Tongue (tissue), 2 donors: ENCODE data around the gene CXCR4. TPM values are rescaled to one million over a fixed set of nuclear protein-coding genes. Genes with fewer than 3 reads are reported as not detected.

Source experiments
- DNase-seq: peaks from one replicate; pipeline ENCODE4 v3.0.0-alpha.2; 2015
- total RNA-seq: library from RNA; depleted of rRNA; stranded (reverse); fragments of >200 nt; gene quantifications from one replicate; pipeline ENCODE4 v1.2.3, GENCODE V29; 2014

Gene CXCR4
- total RNA-seq = 27.7 TPM

DNA sequence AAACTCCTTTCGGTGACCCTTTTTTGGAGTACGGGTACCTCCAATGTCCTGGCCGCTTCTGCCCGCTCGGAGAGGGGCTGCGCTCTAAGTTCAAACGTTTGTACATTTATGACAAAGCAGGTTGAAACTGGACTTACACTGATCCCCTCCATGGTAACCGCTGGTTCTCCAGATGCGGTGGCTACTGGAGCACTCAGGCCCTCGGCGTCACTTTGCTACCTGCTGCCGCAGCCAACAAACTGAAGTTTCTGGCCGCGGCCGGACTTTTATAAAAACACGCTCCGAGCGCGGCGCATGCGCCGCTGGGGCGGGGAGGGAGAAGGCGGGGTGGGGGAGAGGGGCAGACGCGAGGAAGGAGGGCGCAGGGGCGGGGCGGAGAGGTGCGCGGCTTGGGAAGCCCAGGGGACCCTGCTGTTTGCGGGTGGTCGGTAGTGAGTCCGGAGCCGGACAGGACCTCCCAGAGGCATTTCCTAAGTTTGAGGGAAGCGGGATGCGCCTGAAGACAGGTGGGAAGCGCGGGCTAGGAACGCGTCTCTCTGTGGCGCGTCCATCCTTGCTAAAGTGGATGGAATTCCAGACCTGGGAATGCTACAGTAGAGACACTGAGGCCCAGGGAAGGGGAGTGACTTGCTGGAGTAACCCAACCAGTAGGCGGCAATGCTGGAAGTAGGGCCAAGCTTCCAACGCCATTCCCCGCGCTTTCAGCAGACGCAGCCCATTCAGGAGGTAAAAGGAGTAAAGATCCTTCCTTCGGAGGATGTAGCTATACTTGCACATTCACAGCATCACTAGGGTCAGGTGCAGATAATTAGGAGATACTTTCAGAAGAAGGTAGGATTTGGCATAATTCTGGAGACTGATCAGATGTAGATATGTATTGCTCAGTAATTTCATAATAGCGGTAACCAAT is at the start of gene CXCR4:
Gene CXCR4 (minus strand): TSS at position 241 of the 910 bp plus-strand sequence. CDS start 89 bp downstream, at position 152.
- DNase-seq = peak; percentile 84

DNA sequence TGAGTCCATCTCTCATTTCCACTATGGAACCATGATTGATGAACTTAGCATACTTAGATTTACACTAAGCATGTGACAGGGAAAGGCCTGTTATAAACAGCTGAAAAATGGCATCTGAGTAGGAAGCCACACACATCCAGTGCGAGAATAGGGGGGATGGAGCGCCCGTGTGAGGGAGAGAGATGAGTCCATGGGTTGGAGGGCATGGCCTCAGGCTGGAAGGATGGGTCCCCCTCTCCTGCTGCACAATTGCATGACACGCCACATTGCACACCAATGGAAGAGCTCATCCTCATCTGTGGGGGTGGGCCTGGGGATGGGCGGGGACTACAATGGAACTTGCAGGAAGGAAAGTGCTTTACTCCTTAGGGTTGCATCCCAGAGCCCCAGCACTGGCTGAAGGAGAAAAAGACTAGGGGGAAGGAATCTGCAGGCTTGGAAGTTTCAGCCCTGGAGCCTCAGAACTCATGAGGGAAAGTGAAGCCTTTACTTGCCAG is 46.4 kb upstream of the CXCR4 start:
- no peak for DNase-seq

GRCh38 chr2:136162438-136162837 is 44.5 kb upstream of the CXCR4 start:
- DNase-seq = no peak

- DNase-seq = no peak
These were observed 38.5 kb upstream of the CXCR4 start for GRCh38 chr2:136156411-136156810.

- DNase-seq = no peak
These were observed 36.4 kb upstream of the CXCR4 start for GRCh38 chr2:136154384-136154783.

GRCh38 chr2:136151021-136151971 is 33.3 kb upstream of the CXCR4 start:
- no peak for DNase-seq

- no peak for DNase-seq
These were observed 31.1 kb upstream of the CXCR4 start for GRCh38 chr2:136149011-136149410.

- DNase-seq = no peak
These were observed 28.6 kb upstream of the CXCR4 start for GRCh38 chr2:136146564-136146963.

DNA sequence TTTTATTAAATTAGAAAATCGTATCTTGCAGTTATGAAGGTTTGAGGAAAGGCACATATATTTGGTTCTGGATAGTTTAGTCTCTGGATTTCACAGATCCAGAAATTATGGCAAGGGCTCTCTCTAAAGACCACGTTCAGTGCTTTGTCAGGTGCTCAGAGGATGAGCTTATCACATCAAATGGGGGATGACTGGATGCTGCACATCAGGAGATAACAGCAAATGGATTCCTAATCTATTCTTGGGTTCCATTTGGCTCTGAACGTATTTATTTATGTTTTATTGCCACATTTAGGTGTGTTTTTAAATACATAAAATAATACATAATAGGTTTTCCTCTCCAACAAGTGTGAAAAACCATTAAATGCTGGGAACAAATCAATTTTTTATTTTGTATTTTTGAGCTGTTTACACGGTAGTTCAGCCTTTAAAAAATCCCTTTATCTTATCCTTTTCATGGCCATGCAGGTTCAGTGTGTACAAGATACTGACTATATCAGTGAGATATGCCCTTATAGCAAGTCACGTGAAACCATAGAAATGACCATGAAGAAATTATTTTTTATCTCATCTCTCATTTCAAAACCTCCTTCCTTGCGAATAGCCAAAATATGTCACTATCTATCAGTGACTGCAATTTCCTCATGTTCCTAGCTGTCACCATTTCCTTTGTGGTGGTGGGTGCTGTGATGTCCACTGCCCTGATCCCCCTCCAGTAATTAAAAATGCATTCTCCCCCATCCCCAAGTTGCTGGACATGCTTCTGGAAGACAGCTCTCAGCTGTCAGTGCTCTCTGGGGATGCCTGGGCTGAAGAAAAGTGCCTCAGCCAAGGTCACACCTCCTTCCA is 25.9 kb upstream of the CXCR4 start:
- DNase-seq = no peak

DNA sequence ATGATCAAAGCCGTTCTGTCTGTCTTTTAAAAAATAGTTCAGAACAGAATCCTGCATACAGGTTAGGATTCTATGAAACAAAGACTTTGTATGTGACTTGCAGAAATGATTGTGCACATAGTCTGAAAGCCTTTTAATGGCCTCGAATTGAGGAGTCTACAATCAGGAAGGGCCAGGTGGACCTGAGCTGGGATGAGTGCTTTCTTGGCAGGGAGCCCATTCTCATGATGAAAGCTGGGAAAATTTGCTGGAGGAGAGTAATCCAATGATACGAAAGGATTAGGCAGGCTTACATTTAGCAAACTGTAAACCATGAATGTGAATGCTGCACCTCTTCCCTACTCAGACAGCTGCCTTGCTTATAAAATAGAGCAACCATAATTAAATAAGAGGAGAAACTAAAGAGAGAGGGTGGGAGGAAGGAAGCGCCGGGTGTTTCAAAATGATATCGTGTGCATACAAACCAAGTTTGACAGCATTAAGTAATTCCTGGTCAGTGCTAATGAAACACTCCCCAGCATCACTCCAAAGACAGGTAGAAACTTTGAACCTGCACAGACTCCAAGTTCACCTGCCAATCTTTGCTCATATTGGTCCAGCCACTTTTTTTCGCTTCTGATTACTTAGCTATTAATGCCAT is 23.7 kb upstream of the CXCR4 start:
- peak; percentile 79 for DNase-seq

DNA sequence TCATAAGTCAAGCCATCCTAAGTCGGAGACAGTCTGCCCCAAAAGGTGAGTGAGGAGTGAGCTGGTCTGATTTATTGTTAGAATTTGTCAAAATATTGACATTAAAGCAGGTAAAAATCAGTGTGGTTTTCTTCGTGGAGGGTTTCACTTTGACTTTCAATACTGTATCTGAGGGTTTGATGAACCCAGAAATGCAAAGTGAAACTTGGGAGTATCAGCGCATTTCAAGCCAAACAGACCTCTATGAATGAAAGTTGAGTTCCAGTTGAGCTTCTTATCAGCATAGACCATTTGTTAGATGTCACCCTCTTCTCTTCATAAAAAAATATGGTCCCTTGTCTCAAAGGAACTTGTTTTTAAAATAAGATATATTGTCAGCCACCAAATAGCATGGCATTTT is 21.7 kb upstream of the CXCR4 start:
- no peak for DNase-seq

- no peak for DNase-seq
These were observed 20.0 kb upstream of the CXCR4 start for GRCh38 chr2:136137982-136138381.

- DNase-seq = no peak
These were observed 19.0 kb upstream of the CXCR4 start for GRCh38 chr2:136136931-136137330.

GRCh38 chr2:136135921-136136906 is 18.3 kb upstream of the CXCR4 start:
- DNase-seq = no peak

- no peak for DNase-seq
These were observed 17.5 kb upstream of the CXCR4 start for GRCh38 chr2:136135462-136135861.

GRCh38 chr2:136134126-136134525 is 16.2 kb upstream of the CXCR4 start:
- no peak for DNase-seq

DNA sequence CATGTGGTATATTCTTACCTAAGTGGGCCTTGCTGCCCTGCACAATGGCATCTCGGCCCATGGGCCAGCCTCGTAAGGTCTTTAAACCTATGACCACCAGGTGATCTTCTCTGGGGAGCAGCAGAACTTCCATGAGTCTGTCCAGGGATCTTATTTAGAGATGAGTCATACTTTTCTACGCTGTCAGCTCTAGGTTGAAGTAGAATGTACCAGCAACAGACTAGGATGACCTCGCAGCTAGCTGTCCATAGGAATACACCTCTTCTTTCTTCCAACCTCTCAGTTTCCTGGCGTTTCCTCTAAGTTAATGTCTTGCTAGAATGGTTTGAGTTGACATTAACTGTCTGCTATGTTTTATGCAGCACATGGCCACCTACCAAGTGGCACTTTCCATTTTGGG is 15.6 kb upstream of the CXCR4 start:
- no peak for DNase-seq

DNA sequence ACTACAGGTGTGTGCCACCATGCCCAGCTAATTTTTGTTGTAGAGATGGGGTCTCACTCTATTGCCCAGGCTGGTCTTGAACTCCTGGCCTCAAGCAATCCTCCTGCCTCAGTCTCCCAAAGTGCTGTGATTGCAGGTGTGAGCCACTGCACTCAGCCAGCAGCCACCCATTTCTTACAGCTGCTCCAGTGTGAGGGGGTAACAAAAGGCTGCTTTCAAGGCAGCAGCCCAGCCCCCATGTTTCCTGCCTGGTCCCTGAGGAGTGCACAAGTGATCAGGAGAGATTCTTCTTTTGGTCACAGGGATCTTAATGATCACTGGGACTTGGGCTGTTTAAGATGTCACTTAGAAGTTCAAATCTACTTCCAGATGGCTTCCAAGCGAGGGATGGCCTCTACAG is 15.2 kb upstream of the CXCR4 start:
- no peak for DNase-seq

GRCh38 chr2:136132825-136133155 is 14.8 kb upstream of the CXCR4 start:
- no peak for DNase-seq
